Measurements from ENCODE around the gene NR2F1.

DNA sequence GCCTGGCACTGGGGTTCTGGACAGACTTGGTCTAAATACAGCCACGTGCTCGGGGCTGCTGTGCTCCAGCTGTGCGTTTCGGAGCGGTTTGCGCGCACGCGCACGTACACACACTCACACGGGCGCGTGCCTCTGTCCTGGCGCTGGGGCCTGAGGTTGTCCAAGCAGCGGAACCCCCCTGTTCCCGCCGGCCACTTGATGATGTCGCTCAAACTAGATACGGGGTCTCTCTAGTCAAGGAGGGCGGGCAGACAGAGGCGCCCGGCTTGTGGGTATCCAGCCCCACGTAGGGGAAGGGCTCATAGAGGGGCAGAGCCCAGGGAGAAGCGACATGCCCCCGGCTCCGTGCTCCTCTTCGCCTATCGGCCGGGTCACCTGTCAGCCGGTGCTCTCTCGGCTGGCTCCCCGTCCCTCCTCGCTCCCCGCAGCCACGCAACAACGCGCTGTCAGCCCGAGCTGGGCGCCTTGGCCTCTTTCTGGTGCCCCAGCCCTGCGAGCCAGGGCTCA lies 10.9 kb upstream of the NR2F1 start:
- TF ChIP-seq, protein P1, sequence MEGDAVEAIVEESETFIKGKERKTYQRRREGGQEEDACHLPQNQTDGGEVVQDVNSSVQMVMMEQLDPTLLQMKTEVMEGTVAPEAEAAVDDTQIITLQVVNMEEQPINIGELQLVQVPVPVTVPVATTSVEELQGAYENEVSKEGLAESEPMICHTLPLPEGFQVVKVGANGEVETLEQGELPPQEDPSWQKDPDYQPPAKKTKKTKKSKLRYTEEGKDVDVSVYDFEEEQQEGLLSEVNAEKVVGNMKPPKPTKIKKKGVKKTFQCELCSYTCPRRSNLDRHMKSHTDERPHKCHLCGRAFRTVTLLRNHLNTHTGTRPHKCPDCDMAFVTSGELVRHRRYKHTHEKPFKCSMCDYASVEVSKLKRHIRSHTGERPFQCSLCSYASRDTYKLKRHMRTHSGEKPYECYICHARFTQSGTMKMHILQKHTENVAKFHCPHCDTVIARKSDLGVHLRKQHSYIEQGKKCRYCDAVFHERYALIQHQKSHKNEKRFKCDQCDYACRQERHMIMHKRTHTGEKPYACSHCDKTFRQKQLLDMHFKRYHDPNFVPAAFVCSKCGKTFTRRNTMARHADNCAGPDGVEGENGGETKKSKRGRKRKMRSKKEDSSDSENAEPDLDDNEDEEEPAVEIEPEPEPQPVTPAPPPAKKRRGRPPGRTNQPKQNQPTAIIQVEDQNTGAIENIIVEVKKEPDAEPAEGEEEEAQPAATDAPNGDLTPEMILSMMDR (conservative IDR thresholded peaks at IDR 0.05; ENCODE audit: low read depth, low read length) = no peak
- no peak for TF ChIP-seq EZH2 (IDR thresholded peaks at IDR 0.05; ENCODE audit: low read length, unreplicated experiment)
- no peak for TF ChIP-seq EZH2phosphoT487 (IDR thresholded peaks at IDR 0.05; ENCODE audit: borderline replicate concordance, low read length)
